ENCODE data around the gene HSD17B1.

The HSD17B1 gene

GRCh38 chr17:42547698-42548069 is 5.0 kb upstream of the HSD17B1 start:
- DNase-seq (ENCODE audit: low read depth), result no peak

- DNase-seq (ENCODE audit: low read depth), result peak; percentile 45
Measured at GRCh38 chr17:42548070-42548837, 4.5 kb upstream of the HSD17B1 start.

GRCh38 chr17:42548993-42549755 is 3.5 kb upstream of the HSD17B1 start:
- DNase-seq (ENCODE audit: low read depth), result no peak

- no peak for DNase-seq (ENCODE audit: low read depth)
Measured at GRCh38 chr17:42553161-42553818, 567 bp downstream of the HSD17B1 start.

- DNase-seq (ENCODE audit: low read depth), result no peak
Measured at GRCh38 chr17:42553866-42554249, 1.1 kb downstream of the HSD17B1 start.

- peak; percentile 84 for DNase-seq (ENCODE audit: low read depth)
Measured at GRCh38 chr17:42554250-42555121, 1.8 kb downstream of the HSD17B1 start.

GRCh38 chr17:42555122-42555622 is 2.4 kb downstream of the HSD17B1 start:
- DNase-seq (ENCODE audit: low read depth), result no peak

GRCh38 chr17:42555961-42556617 is 3.4 kb downstream of the HSD17B1 start:
- peak; percentile 33 for DNase-seq (ENCODE audit: low read depth)

GRCh38 chr17:42559075-42559474 is 6.4 kb downstream of the HSD17B1 start:
- no peak for DNase-seq (ENCODE audit: low read depth)

GRCh38 chr17:42560246-42560645 is 7.5 kb downstream of the HSD17B1 start:
- DNase-seq (ENCODE audit: low read depth), result peak; percentile 21

GRCh38 chr17:42561897-42562387 is 9.2 kb downstream of the HSD17B1 start, which contains the start of gene COASY:
Gene COASY (plus strand): TSS chr17:42562148. CDS start chr17:42562623, 475 bp downstream.
- DNase-seq (ENCODE audit: low read depth), result peak; percentile 98

GRCh38 chr17:42562388-42563142 is 9.8 kb downstream of the HSD17B1 start:
- DNase-seq (ENCODE audit: low read depth), result no peak

- no peak for DNase-seq (ENCODE audit: low read depth)
Measured at GRCh38 chr17:42563143-42563509, 10.4 kb downstream of the HSD17B1 start.

GRCh38 chr17:42563543-42563942 is 10.8 kb downstream of the HSD17B1 start:
- DNase-seq (ENCODE audit: low read depth), result no peak

GRCh38 chr17:42563950-42564349 is 11.2 kb downstream of the HSD17B1 start:
- DNase-seq (ENCODE audit: low read depth), result no peak

- no peak for DNase-seq (ENCODE audit: low read depth)
Measured at GRCh38 chr17:42564815-42565522, 12.2 kb downstream of the HSD17B1 start.

GRCh38 chr17:42565523-42566214 is 12.9 kb downstream of the HSD17B1 start:
- DNase-seq (ENCODE audit: low read depth), result no peak

GRCh38 chr17:42566215-42566882 is 13.6 kb downstream of the HSD17B1 start:
- DNase-seq (ENCODE audit: low read depth), result no peak
